Epidermal melanocyte (primary cell): ENCODE results near the gene GJD3.
"Not testable (repeated sequence)": the region's sequence is repeated elsewhere in the genome, so short reads cannot be mapped to it uniquely, and the experiment has no call there.

Experiments
- DNase-seq: peaks from one replicate; pipeline ENCODE4 v3.0.0; 2011; ENCODE audit warnings: low spot score; ENCODE audit not compliant: insufficient read length

The GJD3 gene, protein sequence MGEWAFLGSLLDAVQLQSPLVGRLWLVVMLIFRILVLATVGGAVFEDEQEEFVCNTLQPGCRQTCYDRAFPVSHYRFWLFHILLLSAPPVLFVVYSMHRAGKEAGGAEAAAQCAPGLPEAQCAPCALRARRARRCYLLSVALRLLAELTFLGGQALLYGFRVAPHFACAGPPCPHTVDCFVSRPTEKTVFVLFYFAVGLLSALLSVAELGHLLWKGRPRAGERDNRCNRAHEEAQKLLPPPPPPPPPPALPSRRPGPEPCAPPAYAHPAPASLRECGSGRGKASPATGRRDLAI

DNA sequence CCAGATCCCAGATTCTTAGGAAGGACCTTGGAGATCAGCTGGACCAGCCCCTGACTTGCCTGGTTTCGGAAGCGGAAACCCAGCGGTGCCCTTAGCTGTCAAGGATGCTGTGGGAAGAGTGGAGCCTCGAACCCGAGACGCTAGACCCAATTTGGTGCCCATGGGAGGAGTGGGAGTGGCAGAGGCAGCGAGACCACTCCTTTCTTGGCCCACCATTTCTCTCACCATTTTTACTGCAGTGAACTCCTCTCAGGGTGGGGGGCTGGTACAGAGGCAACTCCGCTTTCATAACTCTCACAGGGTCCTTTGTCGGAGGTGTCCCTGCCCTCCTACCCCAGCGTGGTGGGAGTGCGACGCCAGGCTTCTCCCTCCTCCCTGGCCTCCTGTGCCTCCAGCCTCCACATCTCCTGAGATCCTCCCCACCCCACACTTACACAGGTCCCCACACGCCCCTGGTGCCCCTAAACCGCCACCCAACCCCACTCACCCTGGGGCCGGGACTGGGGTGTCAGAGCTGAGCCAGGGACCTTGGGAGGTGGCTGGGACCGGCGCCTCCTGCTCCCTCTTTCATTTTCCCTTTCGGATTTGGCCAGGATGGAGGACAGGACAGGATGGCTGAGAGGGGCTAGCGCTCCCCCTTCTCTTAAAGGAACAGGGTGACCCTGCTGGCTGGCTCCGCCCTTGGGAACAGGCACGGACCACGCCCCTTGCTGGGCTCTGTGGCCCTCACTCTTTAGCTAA, at the start of gene GJD3:
TSS of gene GJD3 (minus strand) at position 617 of the 741 bp plus-strand sequence. CDS start 922 bp downstream, outside the sequence.
- DNase-seq: peak; percentile 13

DNA sequence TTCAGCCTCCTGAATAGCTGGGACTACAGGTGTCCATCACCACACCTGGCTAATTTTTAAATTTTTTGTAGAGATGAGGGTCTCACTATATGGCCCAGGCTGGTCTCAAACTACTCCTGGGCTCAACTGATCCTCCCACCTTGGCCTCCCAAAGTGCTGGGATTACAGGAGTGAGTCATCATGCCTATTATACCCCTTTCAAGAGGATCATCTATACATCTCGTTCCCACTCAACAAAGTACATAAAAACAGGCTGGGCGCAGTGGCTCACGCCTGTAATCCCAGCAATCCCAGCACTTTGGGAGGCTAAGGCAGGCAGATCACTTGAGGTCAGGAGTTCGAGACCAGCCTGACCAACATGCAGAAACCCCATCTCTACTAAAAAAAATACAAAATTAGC, 49.8 kb upstream of the GJD3 start:
- not testable (repeated sequence) for DNase-seq

DNA sequence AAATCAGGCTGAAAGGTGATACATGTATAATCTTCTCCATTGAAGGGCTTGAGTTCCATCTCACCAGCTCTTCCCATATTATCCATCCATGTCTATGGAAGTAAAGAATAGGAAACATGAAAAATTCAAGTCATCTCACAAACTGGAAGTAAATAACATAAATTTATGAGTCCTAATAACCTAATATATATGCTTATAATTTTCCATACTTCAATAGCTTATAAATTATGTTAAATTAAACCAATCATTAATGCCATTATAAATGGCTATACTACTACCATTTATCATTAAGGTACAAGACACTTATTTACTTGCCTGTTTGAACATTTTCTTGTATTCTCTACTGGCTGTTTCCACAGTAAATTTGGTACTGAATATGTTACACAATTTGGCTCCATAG, 48.3 kb upstream of the GJD3 start:
- DNase-seq: no peak

DNA sequence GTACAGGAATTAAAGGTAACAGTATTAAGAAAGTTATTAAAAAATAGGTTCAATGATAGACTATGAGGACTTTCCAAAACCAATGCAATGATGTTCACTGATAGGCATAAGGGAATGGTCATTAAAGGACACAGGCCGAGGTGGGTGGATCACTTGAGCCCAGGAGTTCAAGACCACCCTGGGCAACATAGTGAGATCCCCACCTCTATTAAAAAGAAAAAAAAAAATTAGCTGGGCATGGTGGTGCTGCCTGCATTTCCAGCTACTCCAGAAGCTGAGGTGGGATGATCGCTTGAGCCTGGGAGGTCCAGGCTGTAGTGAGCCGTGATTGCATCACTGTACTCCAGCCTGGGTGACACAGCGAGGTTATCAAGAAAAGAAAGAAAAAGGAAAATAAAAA, 47.3 kb upstream of the GJD3 start:
- DNase-seq: no peak

DNA sequence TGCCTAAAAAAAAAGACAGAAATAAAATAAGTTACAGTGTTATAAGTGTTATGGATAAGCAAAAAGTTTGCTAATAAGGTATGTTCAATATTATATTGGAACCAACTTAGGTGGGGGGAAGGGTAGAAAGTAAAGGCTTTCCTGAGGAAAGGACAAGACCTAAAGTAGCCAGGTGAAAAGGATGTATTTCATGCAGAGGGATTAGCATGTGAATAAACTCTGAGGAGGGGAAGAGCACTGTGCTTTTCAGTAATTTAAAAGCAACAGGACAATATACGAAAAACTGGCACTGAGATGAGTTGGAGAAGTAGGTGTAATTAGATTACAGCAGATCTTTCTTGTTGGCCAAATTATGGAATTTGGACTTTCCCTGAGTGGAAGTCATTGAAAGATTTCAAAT, 45.5 kb upstream of the GJD3 start:
- no peak for DNase-seq

DNA sequence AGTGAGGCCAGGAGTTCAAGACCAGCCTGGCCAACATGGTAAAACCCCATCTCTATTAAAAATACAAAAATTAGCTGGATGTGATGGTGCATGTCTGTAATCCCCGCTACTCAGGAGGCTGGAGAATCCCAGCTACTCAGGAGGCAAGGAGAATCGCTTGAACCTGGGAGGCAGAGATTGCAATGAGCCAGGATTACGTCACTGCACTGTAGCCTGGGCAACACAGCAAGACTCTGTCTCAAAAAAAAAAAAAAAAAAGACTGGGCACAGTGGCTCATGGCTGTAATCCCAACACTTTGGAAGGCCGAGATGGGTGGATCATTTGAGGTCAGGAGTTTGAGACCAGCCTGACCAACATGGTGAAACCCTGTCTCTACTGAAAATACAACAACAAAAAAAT, 45.0 kb upstream of the GJD3 start:
- not testable (repeated sequence) for DNase-seq

DNA sequence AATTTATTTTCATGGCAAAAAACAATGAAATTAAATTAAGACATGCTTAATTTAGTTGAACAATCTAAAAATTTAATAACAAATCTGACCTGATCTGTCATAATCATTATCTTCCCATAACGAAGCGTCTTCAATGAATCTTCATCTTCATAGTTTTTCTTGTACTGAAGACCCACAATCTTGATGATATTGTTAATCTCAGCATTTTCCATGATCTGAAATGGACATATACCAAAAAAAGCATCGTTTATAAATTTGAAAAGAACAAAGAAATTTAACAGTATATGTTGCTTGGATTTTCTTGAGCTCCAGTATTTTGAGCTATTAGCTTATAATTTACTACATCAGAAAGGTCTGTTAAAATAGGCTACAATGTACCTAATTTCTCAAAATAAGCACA, 42.9 kb upstream of the GJD3 start:
- DNase-seq: no peak

DNA sequence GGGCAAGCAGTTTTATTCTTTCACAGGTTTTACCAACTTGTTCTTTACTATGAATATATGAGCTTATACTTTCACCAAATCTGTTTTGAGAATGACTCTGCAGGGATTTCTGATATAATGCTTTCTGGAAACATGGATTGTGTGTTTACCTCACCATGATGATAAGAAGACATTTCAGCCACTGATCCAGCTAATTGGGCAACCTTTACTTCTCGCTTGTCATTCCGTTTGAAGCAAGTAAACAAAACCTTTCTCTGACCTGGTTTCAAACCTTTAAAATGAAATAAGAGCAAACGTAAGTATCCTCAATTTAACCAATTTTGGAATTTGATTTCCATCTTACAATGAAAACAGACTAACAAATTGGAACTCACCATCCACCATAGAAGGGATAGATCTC, 39.5 kb upstream of the GJD3 start:
- DNase-seq: no peak

DNA sequence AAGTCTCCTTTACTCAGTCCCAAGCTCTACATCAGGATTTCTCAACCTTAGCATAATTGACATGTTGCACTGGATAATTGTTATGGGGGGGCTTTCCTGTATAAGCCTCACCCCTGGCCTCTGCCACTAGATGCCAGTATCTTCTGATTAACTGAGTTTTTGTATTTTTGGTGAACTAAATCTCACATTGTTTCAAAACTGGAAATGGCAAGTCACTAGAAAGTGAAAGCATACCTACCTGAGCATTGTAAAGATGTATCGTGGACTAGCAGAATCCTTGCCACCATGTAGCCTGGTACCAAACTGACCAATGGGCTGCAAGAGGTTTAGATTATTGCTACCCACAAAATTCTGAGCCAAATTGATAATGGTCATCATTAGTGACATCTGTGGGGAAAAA, 38.1 kb upstream of the GJD3 start:
- DNase-seq: no peak

DNA sequence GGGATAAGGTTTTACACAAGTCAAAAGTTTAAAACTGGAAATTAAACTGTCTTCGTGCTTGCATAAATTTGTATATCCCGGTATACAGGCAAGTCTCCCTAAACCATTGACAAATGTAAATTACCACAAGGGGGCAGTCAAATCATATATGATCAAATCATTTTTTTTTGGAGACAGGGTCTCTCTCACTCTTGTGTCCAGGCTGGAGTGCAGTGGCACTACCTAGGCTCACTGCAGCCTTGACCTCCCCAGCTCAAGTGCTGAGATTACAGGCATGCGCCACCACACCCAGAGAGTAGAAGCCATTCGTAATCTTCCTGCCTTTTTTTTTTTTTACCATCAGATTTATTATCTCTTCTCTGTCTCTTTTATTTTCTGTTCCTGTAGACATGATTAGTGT, 34.6 kb upstream of the GJD3 start:
- DNase-seq: peak; percentile 71

DNA sequence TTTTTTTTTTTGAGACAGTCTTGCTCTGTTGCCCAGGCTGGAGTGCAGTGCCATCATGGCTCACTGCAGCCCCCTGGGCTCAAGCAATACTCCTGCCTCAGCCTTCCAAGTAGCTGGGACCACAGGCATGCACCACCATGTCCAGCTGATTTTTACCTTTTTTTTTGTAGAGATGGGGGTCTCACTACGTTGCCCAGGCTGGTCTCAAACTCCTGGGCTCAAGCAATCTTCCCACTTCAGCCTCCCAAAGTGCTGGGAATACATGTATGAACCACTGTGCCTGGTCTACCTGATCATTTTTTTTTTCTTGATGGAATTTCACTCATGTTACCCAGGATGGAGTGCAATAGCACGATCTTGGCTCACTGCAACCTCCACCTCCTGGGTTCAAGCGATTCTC, 22.0 kb upstream of the GJD3 start:
- not testable (repeated sequence) for DNase-seq

DNA sequence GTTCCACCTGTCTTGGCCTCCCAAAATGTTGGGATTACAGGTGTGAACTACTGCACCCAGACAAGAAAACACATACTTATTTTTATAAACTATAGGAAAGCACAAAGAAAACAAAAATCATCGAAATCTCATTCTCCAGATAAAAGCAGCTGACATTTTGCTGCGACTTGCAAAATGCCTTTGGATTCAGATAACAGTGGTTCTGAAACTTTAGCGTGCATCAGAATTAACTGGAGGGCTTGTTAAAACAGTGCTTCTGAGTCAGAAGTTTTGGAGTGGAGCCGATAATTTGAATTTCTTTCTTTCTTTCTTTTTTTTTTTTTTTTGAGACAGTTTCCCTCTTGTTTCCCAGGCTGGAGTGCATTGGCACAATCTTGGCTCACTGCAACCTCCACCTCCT, 17.7 kb upstream of the GJD3 start:
- DNase-seq: no peak

DNA sequence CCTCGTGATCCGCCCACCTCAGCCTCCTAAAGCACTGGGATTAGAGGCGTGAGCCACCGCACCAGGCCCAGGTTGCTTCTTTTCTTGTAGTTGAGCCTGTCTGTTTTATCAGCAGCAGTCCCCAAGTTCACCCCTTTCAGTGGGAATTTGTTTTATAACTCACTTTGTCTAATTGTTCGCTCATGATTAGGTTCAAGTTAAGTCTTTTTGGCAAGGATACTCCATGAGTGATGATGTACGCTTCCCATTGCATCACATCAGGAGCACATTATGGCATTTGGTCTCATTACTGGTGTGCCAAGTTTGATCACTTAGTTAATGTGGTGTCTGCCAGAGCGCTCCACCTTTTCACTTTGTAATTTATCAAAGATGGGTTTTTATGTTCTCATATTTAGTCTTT, 14.4 kb upstream of the GJD3 start:
- no peak for DNase-seq

DNA sequence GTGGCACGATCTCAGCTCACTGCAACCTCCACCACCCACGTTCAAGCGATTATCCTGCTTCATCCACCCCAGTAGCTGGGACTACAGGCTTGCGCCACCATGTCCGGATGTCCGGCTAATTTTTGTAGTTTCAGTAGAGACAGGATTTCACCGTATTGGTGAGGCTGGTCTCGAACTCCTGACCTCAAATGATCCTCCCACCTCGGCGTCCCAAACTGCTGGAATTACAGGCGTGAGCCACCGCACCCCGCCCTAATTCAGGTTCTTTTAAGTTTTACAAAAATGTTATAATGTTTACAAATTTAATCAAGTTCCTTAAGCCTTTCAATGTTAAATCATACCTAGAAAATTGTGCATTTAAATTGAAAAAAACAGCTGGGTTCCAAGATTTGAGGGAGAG, 13.3 kb upstream of the GJD3 start:
- no peak for DNase-seq

DNA sequence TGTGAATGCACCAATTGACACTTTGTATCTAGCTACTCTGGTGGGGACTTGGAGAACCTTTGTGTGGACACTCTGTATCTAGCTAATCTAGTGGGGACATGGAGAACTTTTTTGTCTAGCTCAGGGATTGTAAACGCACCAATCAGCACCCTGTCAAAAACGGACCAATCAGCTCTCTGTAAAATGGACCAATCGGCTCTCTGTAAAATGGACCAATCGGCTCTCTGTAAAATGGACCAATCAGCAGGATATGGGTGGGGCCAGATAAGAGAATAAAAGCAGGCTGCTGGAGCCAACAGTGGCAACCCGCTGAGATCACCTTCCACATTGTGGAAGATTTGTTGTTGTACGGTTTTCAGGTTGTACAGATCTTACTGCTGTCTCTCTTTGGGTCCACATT, 12.0 kb upstream of the GJD3 start:
- DNase-seq: not testable (repeated sequence)

DNA sequence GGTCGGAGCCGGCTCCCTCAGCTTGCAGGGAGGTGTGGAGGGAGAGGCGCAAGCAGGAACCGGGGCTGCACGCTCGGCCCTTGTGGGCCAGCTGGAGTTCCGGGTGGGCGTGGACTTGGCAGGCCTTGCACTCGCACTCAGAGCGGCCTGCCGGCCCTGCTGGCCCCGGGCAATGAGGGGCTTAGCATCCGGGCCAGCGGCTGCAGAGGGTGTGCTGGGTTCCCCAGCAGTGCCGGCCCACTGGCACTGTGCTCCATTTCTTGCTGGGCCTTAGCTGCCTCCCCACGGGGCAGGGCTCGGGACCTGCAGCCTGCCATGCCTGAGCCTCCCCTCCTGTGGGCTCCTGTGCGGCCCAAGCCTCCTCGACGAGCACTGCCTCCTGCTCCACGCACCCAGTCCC, 11.2 kb upstream of the GJD3 start:
- DNase-seq: not testable (repeated sequence)

DNA sequence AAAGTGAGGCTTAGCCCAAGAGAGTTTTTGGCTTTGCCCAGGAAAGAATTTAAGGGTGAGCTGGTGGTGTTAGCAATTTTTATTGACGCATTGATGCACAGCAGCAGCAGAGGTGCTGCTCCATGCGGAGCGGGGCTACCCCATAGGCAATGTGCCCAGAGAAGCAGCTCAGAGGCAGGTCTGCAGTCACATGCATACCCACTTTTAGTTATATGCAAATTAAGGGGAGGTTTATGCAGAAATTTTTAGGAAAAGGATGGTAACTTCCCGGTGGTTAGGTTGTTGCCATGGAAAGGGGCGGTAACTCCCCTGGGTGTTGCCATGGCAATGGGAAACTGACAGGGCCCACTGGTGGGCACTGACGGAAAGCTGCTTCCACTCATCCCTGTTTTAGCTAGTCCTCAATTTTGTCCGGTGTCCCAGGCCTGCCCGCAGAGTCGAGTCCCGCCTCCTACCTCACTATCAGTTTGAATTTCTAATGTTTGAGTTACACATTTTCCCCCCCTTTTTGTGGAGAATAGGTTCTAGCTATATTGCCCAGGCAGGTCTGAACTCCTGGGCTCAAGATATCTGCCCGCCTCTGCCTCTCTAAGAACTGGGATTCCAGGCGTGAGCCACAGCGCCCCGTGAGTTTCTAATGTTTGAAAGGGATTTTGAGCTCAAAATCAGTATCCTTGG, 10.4 kb upstream of the GJD3 start:
- no peak for DNase-seq

DNA sequence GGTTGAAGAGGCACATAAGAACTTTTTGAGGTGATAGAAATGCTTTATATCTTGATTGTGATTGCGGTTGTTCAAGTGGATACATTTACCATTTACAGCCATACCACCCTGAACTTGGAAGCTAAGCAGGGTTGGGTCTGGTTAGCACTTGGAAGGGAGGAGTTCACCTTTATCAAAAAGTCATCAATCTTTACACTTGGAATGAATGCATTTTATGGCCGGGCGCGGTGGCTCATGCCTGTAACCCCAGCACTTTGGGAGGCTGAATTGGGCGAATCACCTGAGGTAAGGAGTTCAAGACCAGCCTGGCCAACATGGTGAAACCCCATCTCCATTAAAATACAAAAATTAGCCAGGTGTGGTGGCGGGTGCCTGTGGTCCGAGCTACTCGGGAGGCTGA, 9.5 kb upstream of the GJD3 start:
- no peak for DNase-seq

DNA sequence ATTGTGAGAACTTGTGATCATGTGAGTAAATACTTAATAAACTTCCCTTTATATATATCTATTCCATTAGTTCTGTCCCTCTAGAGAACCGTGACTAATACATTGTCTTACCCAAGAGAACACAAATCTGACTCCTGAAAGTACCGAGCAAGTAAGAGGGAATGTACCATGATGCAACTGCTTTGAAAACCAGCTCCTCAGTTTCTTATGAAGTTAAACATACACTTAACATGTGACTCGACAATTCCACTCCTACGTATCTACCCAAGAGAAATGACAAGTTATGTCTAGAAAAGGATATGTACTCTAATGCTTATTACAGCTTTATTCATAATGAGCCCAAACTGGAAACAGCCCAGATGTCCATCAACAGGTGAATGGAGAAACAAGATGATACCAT, 8.8 kb upstream of the GJD3 start:
- DNase-seq: peak; percentile 9

DNA sequence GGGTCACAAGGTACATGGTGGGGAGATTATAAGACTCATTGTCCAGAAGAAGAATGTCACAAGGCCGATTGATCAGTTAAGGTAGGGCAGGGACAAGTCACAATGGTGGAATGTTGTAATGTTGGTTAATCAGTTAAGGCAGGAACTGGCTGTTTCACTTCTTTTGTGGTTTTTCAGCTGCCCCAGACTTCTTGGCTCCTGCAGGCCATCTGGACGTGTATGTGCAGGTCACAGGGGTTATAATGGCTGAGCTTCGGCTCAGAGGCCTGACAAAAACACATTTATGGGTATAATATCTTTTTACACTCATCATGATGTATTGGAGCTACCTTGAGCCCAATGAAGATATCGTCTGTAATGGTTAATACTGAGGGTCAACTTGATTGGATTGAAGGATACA, 8.1 kb upstream of the GJD3 start:
- DNase-seq: not testable (repeated sequence)

DNA sequence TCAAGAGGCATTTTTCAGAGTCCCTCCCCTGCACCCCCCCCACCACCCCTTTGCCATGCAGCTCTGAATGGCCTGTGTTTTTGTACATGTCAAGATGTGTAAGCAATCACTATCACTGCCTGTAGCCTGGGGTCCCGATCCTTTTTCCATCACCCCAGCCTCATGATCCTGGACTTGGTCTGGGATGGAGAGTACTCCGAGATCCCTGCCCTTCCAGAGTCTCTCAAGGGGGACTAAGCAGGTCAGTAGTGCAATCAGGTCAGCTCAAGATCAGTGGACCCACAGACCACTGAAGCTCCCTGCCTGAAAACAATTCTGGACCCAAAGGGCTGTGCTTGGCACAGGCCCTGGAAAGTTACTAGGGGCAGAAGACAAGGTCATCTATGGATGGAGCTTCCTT, 7.5 kb upstream of the GJD3 start:
- DNase-seq: peak; percentile 9

DNA sequence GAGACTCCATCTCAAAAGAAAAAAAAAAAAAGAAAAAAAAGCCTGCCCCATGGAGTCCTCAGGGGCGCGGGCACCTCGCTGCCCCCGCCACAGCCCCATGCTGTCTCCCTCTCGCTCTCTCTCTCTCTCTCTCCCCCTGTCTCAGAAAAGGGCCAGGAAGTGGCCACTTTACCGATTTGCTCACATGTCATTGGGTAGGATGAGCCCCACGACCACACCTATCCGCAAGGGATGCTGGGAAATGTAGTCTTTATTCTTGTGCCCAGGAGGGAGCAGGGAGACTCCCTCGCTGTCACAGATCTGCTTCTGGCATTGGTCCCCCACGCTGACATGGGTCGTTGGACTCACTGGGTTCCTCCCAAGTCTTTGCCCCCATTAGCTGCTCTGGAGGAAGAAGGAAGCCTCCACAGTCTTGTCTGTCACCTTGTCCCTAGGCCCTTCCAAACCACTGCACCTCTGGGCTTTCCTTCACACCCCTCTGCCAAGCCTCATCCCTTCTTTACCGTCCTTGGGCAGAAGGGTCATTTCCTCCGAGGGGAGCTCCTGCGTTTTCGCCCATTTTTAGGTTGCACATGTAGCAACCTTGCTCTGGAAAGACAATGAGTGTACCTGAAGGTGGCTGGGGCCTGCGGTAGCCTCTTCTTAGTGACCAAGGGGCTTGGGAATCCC, 6.9 kb upstream of the GJD3 start:
- DNase-seq: peak; percentile 9
